ENCODE data around the gene PRSS16. TPM values are rescaled to one million over a fixed set of nuclear protein-coding genes. Genes with fewer than 3 reads are reported as not detected.
"Not testable (repeated sequence)": the region's sequence is repeated elsewhere in the genome, so short reads cannot be mapped to it uniquely, and the experiment has no call there.

PRSS16 gene
- total RNA-seq, 1 experiment from 2014 or later = 3.9 TPM

DNA sequence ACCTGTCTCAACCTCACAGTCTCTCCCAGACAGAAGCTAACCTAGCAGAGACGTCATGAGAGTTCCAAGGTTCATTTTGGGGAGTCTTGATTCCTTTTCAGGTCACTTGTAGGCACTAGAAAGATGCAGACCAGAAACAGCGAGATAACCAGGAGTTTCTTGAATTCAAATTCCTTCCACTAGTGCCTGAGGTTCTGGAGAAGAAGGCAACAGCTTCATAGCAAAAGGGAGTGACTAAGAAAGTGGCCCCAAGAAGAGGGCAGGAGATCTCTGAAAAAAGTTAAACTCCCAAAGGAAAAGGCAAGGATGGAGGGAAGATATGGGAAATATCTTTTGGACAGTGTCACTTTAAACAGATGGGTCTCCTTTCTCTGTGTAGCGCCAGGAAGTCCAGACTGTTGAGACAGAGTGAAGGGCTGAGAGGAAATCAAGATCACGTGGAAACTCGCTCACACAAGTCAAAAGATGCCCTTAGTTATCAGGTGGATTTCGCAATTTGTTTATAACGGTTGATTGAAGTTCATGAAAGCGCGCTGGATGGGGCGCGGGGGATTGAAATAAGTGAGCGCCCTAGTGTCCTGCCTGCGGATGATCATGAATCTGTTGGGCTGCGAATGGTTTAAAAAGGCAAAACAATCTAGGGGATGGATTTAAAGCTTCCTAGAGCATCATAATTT lies 4.8 kb upstream of the PRSS16 start:
- no peak for DNase-seq (ENCODE audit: low spot score)

DNA sequence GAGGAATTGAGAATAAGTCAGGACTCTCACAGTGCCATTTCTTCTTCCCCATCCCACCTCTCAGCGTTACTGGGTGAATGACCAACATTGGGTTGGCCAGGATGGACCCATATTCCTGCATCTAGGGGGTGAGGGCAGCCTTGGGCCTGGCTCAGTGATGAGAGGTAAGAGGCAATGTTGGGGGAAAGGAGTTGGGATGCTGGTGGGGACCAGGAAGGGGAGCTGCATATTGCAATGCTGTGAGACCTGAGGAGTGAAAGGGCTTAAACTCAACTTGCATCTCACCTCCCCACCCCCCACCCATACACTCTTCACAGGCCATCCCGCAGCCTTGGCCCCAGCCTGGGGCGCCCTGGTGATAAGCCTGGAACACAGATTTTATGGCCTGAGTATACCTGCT lies 1.3 kb downstream of the PRSS16 start:
- no peak for DNase-seq (ENCODE audit: low spot score)

DNA sequence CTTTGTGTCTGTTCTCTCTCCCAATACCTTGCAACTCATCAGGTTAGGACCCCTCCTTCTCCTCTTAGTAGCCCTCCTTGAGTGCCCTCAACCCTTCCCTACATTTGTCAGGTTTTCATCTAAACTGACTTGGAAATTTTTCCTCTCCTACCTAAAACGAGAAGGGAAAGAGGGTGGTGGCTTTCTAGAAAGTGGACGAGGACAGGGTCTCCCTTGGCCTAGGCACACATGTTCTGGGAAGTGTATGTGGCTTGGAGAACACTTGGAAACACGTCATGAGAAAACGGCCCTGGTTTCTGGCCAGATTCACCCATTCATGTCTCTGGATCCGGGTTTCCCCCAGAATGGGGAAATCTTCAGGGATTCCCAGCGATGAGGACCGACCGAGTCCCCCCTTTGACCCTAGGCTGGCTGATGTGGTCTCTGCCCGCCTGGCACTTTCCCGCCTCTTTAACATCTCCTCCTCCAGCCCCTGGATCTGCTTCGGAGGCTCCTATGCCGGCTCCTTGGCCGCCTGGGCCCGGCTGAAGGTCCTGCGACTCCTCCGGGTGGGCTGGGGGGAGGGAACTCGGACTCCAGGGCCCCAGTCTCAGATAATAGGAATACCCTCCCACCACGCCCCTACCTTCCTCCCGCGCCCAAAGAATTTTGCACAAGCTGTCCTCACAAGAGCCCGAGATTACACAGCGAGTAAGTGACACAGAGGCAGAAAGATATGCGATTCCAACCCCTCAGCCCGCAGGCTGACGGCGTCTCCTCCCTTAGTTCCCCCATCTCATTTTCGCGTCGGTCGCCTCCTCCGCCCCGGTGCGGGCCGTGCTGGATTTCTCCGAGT lies 3.0 kb downstream of the PRSS16 start:
- DNase-seq (ENCODE audit: low spot score) = no peak

DNA sequence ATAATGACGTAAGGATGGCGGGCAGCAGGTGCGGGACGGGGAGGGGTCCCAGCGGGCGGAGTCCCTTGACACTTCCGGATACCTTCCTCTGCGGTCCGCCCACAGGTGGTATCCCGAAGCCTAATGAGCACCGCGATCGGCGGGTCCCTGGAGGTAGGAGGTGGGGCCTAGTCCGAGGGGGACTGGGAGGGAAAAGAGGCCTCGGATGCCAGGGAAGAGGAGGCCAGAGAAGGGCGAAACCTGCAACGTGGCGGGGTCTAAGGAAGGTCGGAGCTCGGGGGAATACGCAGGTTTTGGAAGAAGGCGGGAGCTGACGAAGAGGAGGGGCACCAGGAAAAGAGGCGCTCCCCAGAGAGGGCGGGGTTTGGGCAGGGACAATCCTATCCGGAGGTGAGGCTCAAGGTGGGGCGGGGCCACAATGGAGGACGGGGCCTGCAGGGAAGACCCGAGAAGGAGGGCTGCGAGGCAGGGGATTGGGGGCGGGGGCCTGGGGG lies 3.7 kb downstream of the PRSS16 start:
- DNase-seq (ENCODE audit: low spot score) = peak; percentile 66

GRCh38 chr6:27251606-27252251 lies 4.2 kb downstream of the PRSS16 start:
- peak; percentile 83 for DNase-seq (ENCODE audit: low spot score)

DNA sequence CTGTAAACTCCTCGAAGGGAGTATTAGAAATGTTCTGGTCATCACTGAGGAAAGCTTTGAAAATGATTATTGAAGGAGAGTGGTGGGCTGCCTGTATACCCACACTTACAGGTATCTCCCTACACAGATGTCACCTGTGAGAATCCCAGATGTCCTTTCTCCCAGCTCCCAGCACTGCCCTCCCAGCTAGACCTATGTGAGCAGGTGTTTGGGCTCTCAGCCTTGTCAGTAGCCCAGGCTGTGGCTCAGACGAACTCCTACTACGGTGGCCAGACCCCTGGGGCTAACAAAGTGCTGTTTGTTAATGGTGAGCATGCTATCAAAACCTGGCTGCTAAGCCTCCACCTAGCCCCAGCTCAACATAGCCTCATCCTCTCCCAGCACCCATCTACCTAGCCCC lies 7.1 kb downstream of the PRSS16 start:
- DNase-seq (ENCODE audit: low spot score) = no peak

DNA sequence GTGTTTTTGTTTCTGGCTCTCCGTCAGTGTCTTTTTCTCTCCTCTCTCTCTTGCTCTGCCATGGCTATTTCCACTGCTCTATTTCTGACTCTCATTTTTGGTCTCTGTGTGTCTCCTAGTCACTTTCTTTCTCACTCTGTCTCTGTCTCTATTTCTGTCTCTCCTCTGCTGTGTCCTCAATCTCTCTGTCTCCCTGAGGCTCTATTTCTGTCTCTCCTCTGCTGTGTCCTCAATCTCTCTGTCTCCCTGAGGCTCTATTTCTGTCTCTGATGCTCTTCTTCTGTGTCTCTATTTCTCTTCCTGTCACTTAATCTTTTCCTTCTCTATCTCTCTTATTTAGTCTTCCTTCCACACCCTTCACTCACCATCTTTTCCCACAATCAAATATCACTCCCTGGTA lies 8.4 kb downstream of the PRSS16 start:
- DNase-seq (ENCODE audit: low spot score) = no peak

DNA sequence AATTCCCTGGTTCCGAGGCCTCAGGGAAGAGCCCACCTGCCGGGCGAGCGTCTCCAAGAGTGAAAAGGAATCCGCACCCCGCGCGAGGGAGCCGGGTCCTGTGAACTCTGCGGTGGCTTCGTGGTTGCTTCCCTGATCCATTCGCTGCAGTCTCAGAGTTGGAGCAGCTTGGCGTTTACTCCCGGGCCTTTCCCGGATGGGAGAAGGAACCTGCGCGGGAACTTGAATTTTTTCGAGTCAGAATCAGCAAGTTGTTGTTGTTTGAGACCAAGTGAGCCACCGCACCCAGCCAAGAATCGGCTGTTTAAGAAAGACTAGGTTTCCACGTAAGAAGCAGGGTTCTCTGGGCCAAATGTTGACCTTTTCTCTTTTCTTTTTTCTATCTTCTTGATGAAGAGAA lies 12.9 kb downstream of the PRSS16 start:
- no peak for DNase-seq (ENCODE audit: low spot score)

GRCh38 chr6:27260836-27261375 lies 13.4 kb downstream of the PRSS16 start:
- DNase-seq (ENCODE audit: low spot score) = no peak

DNA sequence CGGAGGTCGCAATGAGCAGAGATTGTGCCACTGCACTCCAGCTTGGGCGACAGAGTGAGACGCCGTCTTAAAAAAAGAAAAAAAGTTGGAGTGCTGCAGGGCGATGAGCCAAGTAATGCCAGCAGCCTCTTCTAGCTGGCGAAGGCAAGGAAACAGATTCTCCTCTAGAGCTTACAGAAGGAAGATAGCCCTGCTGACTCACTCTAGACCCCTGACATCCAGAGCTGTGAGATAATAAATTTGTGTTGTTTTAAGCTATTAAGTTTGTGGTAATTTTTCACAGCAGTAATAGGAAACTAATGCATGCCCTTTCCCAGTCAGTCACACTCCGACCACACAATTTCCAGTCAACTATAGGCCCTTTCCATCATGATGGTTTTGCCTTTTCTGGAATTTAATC lies 16.4 kb downstream of the PRSS16 start:
- no peak for DNase-seq (ENCODE audit: low spot score)

DNA sequence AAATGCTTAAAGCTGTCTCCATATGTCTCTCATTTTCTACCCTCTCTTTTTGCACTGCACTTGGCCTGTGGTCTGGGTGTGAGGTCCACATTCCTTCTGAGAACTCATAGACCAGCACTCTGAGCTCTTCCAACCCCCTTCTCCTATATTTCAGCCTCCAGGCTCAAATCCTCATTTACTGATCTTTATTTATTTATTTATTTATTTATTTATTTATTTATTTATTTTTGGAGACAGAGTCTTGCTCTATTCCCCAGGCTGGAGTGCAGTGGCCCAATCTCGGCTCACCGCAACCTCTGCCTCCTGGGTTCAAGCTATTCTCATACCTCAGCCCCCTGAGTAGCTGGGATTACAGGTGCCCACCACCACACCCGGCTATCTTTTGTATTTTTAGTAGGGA lies 19.5 kb downstream of the PRSS16 start:
- DNase-seq (ENCODE audit: low spot score) = not testable (repeated sequence)

- DNase-seq (ENCODE audit: low spot score) = no peak
These were observed 20.4 kb downstream of the PRSS16 start for GRCh38 chr6:27267857-27268434.

- DNase-seq (ENCODE audit: low spot score) = no peak
These were observed 21.3 kb downstream of the PRSS16 start for GRCh38 chr6:27268803-27269202.

DNA sequence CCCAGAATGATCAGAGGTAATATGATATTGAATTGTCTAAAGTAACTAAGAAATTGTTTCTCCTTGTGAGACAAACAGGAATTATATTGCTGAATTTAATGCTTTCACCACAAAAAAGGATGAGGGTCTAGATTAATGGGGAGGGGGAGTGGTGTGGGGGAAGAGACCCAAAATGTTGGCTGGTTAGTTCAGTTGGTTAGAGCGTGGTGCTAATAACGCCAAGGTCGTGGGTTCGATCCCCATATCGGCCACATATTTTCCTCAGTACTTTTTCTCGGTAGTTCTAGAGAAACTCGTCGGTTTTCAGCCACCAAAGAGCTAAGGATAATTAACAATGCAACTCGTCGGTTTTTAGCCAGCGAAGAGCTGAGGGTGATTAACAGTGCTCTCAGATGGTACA lies 26.3 kb downstream of the PRSS16 start:
- DNase-seq (ENCODE audit: low spot score) = no peak

GRCh38 chr6:27275025-27275956 lies 27.8 kb downstream of the PRSS16 start:
- DNase-seq (ENCODE audit: low spot score) = no peak

- no peak for DNase-seq (ENCODE audit: low spot score)
These were observed 32.1 kb downstream of the PRSS16 start for GRCh38 chr6:27279513-27280063.

DNA sequence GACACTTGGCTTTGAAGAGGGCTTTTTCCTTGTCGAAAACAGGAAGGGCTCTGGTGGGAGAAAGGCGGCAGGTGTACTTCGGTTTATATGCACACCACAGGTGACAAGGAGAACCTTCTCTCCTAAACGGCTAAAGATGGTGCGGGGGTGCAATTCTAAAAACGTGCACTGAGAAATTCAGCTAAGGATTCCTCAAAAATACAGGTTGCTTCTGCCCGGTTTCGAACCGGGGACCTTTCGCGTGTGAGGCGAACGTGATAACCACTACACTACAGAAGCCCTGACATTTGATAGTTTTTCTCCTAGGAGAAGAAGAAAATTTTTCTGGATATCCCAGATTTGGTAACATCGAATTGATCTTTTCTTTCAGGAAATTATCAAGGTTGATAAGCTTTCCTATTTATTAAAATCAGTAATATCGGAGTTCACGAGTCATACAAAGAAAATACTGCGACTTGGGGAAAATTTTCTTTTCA lies 32.6 kb downstream of the PRSS16 start:
- peak; percentile 64 for DNase-seq (ENCODE audit: low spot score)

- peak; percentile 27 for DNase-seq (ENCODE audit: low spot score)
These were observed 33.1 kb downstream of the PRSS16 start for GRCh38 chr6:27280540-27281000.

DNA sequence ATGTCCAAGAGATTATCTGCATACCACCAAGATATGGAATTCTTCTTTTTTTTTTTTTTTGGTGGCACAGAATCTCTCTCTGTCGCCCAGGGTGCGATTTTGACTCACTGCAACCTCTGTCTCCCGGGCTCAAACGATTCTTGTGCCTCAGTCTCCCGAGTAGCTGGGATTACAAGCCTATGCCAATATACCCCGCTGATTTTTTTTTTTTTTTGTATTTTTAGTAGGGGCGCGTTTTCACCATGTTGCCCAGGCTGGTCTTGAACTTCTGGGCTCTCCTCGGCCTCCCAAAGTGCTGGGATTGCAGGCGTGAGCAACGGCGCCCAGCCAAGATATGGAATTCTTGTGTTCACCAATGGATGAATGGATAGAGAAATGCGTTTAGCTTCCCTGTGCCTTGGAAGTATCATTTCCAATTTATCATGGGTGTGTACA lies 33.6 kb downstream of the PRSS16 start:
- no peak for DNase-seq (ENCODE audit: low spot score)

GRCh38 chr6:27281569-27281968 lies 34.1 kb downstream of the PRSS16 start:
- DNase-seq (ENCODE audit: low spot score) = no peak

Data from HT-29 (cell line).